Esophagus muscularis mucosa (tissue), 4 donors: ENCODE measurements around the gene PLA2G4D.

Source experiments
- CTCF ChIP-seq, 3 experiments: fragments of 200-600 bp in 2 of 3; fragments of 450-650 bp in 1 of 3; sonication (generic) in 2 of 3; IDR thresholded peaks; one replicate each; pipeline ENCODE4 v1.5.1; 2017 to 2019; ENCODE audit warnings: antibody characterized with exemption in 3 of 3, mild to moderate bottlenecking in 2 of 3, moderate library complexity in 1 of 3
- EP300 ChIP-seq: sonication (generic); formaldehyde crosslinking; IDR thresholded peaks from one replicate; pipeline ENCODE4 v1.6.1; 2017; ENCODE audit warnings: antibody characterized with exemption
- POLR2A ChIP-seq: fragments of 450-650 bp; IDR thresholded peaks from one replicate; pipeline ENCODE4 v1.6.1; 2017; ENCODE audit warnings: antibody characterized with exemption, moderate library complexity, mild to moderate bottlenecking, low read depth
- POLR2AphosphoS5 ChIP-seq, 2 donors: sonication (generic); formaldehyde crosslinking; IDR thresholded peaks; one replicate each; pipeline ENCODE4 v1.6.1; 2017; ENCODE audit warnings: antibody characterized with exemption in 2 of 2

GRCh38 chr15:42087460-42087859 lies 6.9 kb downstream of the PLA2G4D start:
- TF ChIP-seq CTCF (IDR thresholded peaks at IDR 0.05), result no peak
- TF ChIP-seq POLR2AphosphoS5 (IDR thresholded peaks at IDR 0.05), result no peak
- TF ChIP-seq POLR2A, result no peak
- TF ChIP-seq EP300, result no peak
